IMR-90 (cell line): ENCODE data around the gene SGCE. TPM values are rescaled to one million over a fixed set of nuclear protein-coding genes. Genes with fewer than 3 reads are reported as not detected.

Experiments
- ATAC-seq: fragments of 200-7000 bp; cut with Tn5 transposase; 2 replicates; pipeline ENCODE4 v1.9.1; 2020; ENCODE audit warnings: low read depth, mild to moderate bottlenecking, moderate library complexity
- BruUV-seq: library from RNA; stranded (reverse); fragments of 400-500 nt; replicated peaks from 2 replicates; lab custom pipeline; 2021; lab: Mats Ljungman, UMichigan
- CTCF ChIA-PET: fragments of 300-600 bp; formaldehyde crosslinking; extraction: SDS; loops from one replicate; lab custom pipeline; 2021; ENCODE audit warnings: antibody characterized with exemption; lab: Yijun Ruan, JAX
- POLR2A ChIA-PET: fragments of 300-600 bp; sonication (Branson Sonifier 250); formaldehyde crosslinking; loops from one replicate; lab custom pipeline; 2022; ENCODE audit warnings: antibody characterized with exemption; ENCODE audit not compliant: unreplicated experiment; lab: Charles Lee
- DNase-seq: peaks from one replicate; pipeline ENCODE4 v3.0.0; 2013
- H2AFZ ChIP-seq: replicated peaks from 2 replicates; pipeline ENCODE3; 2013; ENCODE audit warnings: low read length, mild to moderate bottlenecking; ENCODE audit not compliant: poor library complexity
- H2AK5ac ChIP-seq: 2 replicates; pipeline ENCODE4 v1.6.1; 2013; ENCODE audit warnings: low read depth, low read length, inconsistent platforms
- H2AK9ac ChIP-seq: replicated peaks from 2 replicates; pipeline ENCODE3; 2013; ENCODE audit warnings: mild to moderate bottlenecking, low read depth, low read length, moderate library complexity; ENCODE audit not compliant: poor library complexity
- H2BK120ac ChIP-seq: 2 replicates; pipeline ENCODE4 v1.6.1; 2013; ENCODE audit warnings: low read depth, low read length, inconsistent platforms
- H2BK15ac ChIP-seq: 3 replicates; pipeline ENCODE4 v1.6.1; 2013; ENCODE audit warnings: low read depth, low read length, inconsistent platforms
- H2BK20ac ChIP-seq: 2 replicates; pipeline ENCODE4 v1.6.1; 2013; ENCODE audit warnings: low read depth, mild to moderate bottlenecking, inconsistent platforms, low read length, moderate library complexity
- H2BK5ac ChIP-seq: 2 replicates; pipeline ENCODE4 v1.6.1; 2013; ENCODE audit warnings: mild to moderate bottlenecking, low read depth, low read length, inconsistent platforms; ENCODE audit not compliant: poor library complexity, severe bottlenecking
- H3K14ac ChIP-seq: replicated peaks from 2 replicates; pipeline ENCODE4 v1.6.1; 2013; ENCODE audit warnings: low read depth, low read length, inconsistent platforms
- H3K18ac ChIP-seq: 2 replicates; pipeline ENCODE4 v1.6.1; 2013; ENCODE audit warnings: low read depth, low read length, control low read depth
- H3K23ac ChIP-seq: 2 replicates; pipeline ENCODE4 v1.6.1; 2013; ENCODE audit warnings: low read depth, low read length, inconsistent platforms
- H3K27ac ChIP-seq: 2 replicates; pipeline ENCODE4 v1.5.1; 2013; ENCODE audit warnings: mild to moderate bottlenecking, control low read depth, low read length; ENCODE audit not compliant: insufficient read depth
- H3K27me3 ChIP-seq: 2 replicates; pipeline ENCODE4 v1.6.1; 2013; ENCODE audit warnings: low read length; ENCODE audit not compliant: control insufficient read depth, insufficient read depth
- H3K36me3 ChIP-seq: 2 replicates; pipeline ENCODE4 v1.6.1; 2013; ENCODE audit warnings: low read length, mixed read lengths; ENCODE audit not compliant: control insufficient read depth, insufficient read depth
- H3K4ac ChIP-seq: 2 replicates; pipeline ENCODE4 v1.6.1; 2013; ENCODE audit warnings: low read depth, low read length, inconsistent platforms
- H3K4me1 ChIP-seq: 2 replicates; pipeline ENCODE4 v1.6.1; 2013; ENCODE audit warnings: low read length, mixed read lengths; ENCODE audit not compliant: control insufficient read depth, insufficient read depth
- H3K4me2 ChIP-seq: 2 replicates; pipeline ENCODE4 v1.6.1; 2013; ENCODE audit warnings: low read depth, mild to moderate bottlenecking, control low read depth, low read length, moderate library complexity
- H3K4me3 ChIP-seq: 2 replicates; pipeline ENCODE4 v1.5.1; 2013; ENCODE audit warnings: low read depth, mild to moderate bottlenecking, control low read depth, low read length, moderate library complexity; ENCODE audit not compliant: insufficient read depth
- H3K56ac ChIP-seq: 2 replicates; pipeline ENCODE4 v1.6.1; 2013; ENCODE audit warnings: low read length, inconsistent platforms; ENCODE audit not compliant: insufficient read depth; ENCODE audit errors: extremely low read depth
- H3K79me1 ChIP-seq, 2 experiments: 2 replicates each; pipeline ENCODE4 v1.6.1; 2013; ENCODE audit warnings: low read length in 2 of 2, inconsistent platforms in 1 of 2, low read depth in 1 of 2
- H3K9ac ChIP-seq: 2 replicates; pipeline ENCODE4 v1.6.1; 2013; ENCODE audit warnings: low read depth, low read length, control low read depth
- H3K9me1 ChIP-seq: 2 replicates; pipeline ENCODE4 v1.6.1; 2013; ENCODE audit warnings: low read length, inconsistent platforms; ENCODE audit not compliant: insufficient read depth
- H3K9me3 ChIP-seq: 2 replicates; pipeline ENCODE4 v1.6.1; 2013; ENCODE audit warnings: low read length; ENCODE audit not compliant: control insufficient read depth, insufficient read depth
- H4K20me1 ChIP-seq: 2 replicates; pipeline ENCODE4 v1.6.1; 2013; ENCODE audit warnings: low read length, inconsistent platforms; ENCODE audit not compliant: insufficient read depth
- H4K5ac ChIP-seq: 2 replicates; pipeline ENCODE4 v1.6.1; 2013; ENCODE audit warnings: mild to moderate bottlenecking, low read depth, low read length, control low read depth
- H4K8ac ChIP-seq, 2 experiments: 2 replicates each; pipeline ENCODE4 v1.6.1; 2013; ENCODE audit warnings: low read depth in 2 of 2, low read length in 2 of 2, control low read depth in 1 of 2, inconsistent platforms in 1 of 2
- H4K91ac ChIP-seq: 2 replicates; pipeline ENCODE4 v1.6.1; 2013; ENCODE audit warnings: low read depth, low read length, inconsistent platforms; ENCODE audit not compliant: insufficient read depth
- BHLHE40 ChIP-seq: fragments of 150-350 bp; IDR thresholded peaks from 2 replicates; pipeline ENCODE4 v1.6.1; 2016; ENCODE audit warnings: mild to moderate bottlenecking, low read depth, low read length
- CEBPB ChIP-seq: IDR thresholded peaks from 2 replicates; pipeline ENCODE4 v1.6.1; 2012; ENCODE audit warnings: low read depth, low read length, improper control_type of control experiment
- CHD1 ChIP-seq: IDR thresholded peaks from 2 replicates; pipeline ENCODE4 v1.6.1; 2012; ENCODE audit warnings: low read depth, low read length, improper control_type of control experiment
- FOS ChIP-seq: fragments of 150-350 bp; IDR thresholded peaks from 2 replicates; pipeline ENCODE4 v1.6.1; 2016; ENCODE audit warnings: low read depth, low read length
- MAFK ChIP-seq: IDR thresholded peaks from 2 replicates; pipeline ENCODE4 v1.6.1; 2012; ENCODE audit warnings: low read depth, low read length, improper control_type of control experiment
- MAZ ChIP-seq: IDR thresholded peaks from 2 replicates; pipeline ENCODE4 v1.6.1; 2012; ENCODE audit warnings: low read depth, mild to moderate bottlenecking, low read length, improper control_type of control experiment, moderate library complexity, borderline replicate concordance
- MXI1 ChIP-seq: IDR thresholded peaks from 2 replicates; pipeline ENCODE4 v1.6.1; 2012; ENCODE audit warnings: low read depth, mild to moderate bottlenecking, low read length, moderate library complexity, borderline replicate concordance
- NFE2L2 ChIP-seq: fragments of 150-350 bp; IDR thresholded peaks from 2 replicates; pipeline ENCODE4 v1.6.1; 2016; ENCODE audit warnings: low read depth, mild to moderate bottlenecking, low read length
- POLR2A ChIP-seq: IDR thresholded peaks from 2 replicates; pipeline ENCODE4 v1.6.1; 2012; ENCODE audit warnings: mild to moderate bottlenecking, low read depth, low read length
- RAD21 ChIP-seq: IDR thresholded peaks from 2 replicates; pipeline ENCODE4 v1.6.1; 2012; ENCODE audit warnings: low read length, improper control_type of control experiment
- RCOR1 ChIP-seq: IDR thresholded peaks from 2 replicates; pipeline ENCODE4 v1.6.1; 2012; ENCODE audit warnings: mild to moderate bottlenecking, low read length, improper control_type of control experiment; ENCODE audit not compliant: insufficient replicate concordance
- RFX5 ChIP-seq: IDR thresholded peaks from 2 replicates; pipeline ENCODE4 v1.8.0; 2012; ENCODE audit warnings: low read depth, mild to moderate bottlenecking, low read length, moderate library complexity
- SMC3 ChIP-seq: fragments of 150-350 bp; IDR thresholded peaks from 2 replicates; pipeline ENCODE4 v1.6.1; 2016; ENCODE audit warnings: low read depth, mild to moderate bottlenecking, antibody characterized with exemption, low read length, moderate library complexity
- WGBS, 2 experiments: methylation state at CpG; one replicate each; pipeline versions ENCODE4 v1.1.5 to v1.1.7; 2013; ENCODE audit warnings: missing lambda C conversion rate in 2 of 2; ENCODE audit not compliant: insufficient read length in 1 of 2; ENCODE audit errors: extremely low coverage in 2 of 2; 5-methylcytosine and 5-hydroxymethylcytosine counted together
- dilution Hi-C: fragments of 300-500 bp; cut with HindIII; formaldehyde crosslinking; loops from one replicate; pipeline ENCODE4 v1.14.3; 2018; ENCODE audit warnings: low sequenced_read_pairs; ENCODE audit not compliant: unreplicated experiment
- in situ Hi-C: fragments of 300-500 bp; cut with MboI; formaldehyde crosslinking; loops from 3 replicates; pipeline ENCODE4 v1.14.3; 2019; ENCODE audit warnings: low sequenced_read_pairs, inconsistent platforms, mixed read lengths
- intact Hi-C: fragments of 100-400 bp; cut with micrococcal nuclease; formaldehyde crosslinking; loops from 2 replicates; pipeline ENCODE4 v1.10.0; 2022
- polyA plus RNA-seq, 3 experiments: library from polyadenylated mRNA; depleted of rRNA; stranded (reverse); fragments of >200 nt; gene quantifications; 2 replicates each; pipeline ENCODE4 v1.2.3, GENCODE V29; 2012; ENCODE audit warnings: low replicate concordance in 1 of 3
- total RNA-seq: library from RNA; depleted of rRNA; stranded (reverse); fragments of >200 nt; gene quantifications from 2 replicates; pipeline ENCODE4 v1.2.3, GENCODE V29; 2012
- TF ChIP-seq, protein P1 (sequence below): fragments of 150-350 bp; IDR thresholded peaks from 2 replicates; pipeline ENCODE4 v1.6.1; 2017; ENCODE audit warnings: mild to moderate bottlenecking, antibody characterized with exemption, low read length, low read depth
- TF ChIP-seq, protein P2 (sequence below): fragments of 150-350 bp; IDR thresholded peaks from 2 replicates; pipeline ENCODE4 v1.6.1; 2016; ENCODE audit warnings: low read depth, mild to moderate bottlenecking, low read length, moderate library complexity, borderline replicate concordance
- TF ChIP-seq, protein P3 (sequence below): conservative IDR thresholded peaks from 2 replicates; pipeline ENCODE4 v1.5.1; 2012; ENCODE audit warnings: mild to moderate bottlenecking, low read depth, low read length, improper control_type of control experiment

SGCE gene
- total and polyA plus RNA-seq, 2 of the 4 experiments (the other 2 are of a cell fraction), result 39.4 to 40.5 TPM

DNA sequence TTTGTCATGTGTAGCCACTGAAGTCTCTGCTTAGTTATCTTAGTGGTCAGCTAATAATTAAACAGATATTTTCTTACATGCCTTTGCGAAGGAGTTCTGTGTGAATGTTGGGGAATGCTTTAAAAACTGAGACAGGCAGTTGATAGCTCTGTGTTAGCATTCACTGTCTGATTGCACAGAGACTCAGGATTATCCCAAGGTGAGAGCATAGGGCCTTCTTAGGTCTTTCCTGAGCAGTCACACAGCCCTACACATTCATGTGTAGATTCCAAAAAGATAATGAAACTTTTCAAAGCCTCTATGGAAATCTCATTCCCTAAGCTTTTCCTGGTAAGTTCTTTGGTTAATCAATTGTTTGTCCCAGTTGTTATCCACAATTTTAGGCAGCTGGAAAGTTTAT lies 78.6 kb downstream of the SGCE start:
- no CpG with 5 or more reads among the region's 1 CpG for WGBS, 2 experiments
- H3K4me2 ChIP-seq, result no peak overlapping the region
- POLR2A ChIA-PET, result no interaction called here

More for the DNA sequence above, 78.6 kb downstream of the SGCE start:
- TF ChIP-seq NFE2L2, result no peak
- no peak for TF ChIP-seq FOS
- TF ChIP-seq, protein P1, sequence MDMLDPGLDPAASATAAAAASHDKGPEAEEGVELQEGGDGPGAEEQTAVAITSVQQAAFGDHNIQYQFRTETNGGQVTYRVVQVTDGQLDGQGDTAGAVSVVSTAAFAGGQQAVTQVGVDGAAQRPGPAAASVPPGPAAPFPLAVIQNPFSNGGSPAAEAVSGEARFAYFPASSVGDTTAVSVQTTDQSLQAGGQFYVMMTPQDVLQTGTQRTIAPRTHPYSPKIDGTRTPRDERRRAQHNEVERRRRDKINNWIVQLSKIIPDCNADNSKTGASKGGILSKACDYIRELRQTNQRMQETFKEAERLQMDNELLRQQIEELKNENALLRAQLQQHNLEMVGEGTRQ, result no peak
- no peak for TF ChIP-seq MAZ
- no peak for TF ChIP-seq RAD21
- TF ChIP-seq POLR2A, result no peak
- TF ChIP-seq, protein P2, sequence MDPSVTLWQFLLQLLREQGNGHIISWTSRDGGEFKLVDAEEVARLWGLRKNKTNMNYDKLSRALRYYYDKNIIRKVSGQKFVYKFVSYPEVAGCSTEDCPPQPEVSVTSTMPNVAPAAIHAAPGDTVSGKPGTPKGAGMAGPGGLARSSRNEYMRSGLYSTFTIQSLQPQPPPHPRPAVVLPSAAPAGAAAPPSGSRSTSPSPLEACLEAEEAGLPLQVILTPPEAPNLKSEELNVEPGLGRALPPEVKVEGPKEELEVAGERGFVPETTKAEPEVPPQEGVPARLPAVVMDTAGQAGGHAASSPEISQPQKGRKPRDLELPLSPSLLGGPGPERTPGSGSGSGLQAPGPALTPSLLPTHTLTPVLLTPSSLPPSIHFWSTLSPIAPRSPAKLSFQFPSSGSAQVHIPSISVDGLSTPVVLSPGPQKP, result no peak
- TF ChIP-seq RFX5, result no peak
- no peak for TF ChIP-seq RCOR1
- TF ChIP-seq MXI1, result no peak
- no peak for TF ChIP-seq MAFK
- TF ChIP-seq CHD1, result no peak
- TF ChIP-seq, protein P3, sequence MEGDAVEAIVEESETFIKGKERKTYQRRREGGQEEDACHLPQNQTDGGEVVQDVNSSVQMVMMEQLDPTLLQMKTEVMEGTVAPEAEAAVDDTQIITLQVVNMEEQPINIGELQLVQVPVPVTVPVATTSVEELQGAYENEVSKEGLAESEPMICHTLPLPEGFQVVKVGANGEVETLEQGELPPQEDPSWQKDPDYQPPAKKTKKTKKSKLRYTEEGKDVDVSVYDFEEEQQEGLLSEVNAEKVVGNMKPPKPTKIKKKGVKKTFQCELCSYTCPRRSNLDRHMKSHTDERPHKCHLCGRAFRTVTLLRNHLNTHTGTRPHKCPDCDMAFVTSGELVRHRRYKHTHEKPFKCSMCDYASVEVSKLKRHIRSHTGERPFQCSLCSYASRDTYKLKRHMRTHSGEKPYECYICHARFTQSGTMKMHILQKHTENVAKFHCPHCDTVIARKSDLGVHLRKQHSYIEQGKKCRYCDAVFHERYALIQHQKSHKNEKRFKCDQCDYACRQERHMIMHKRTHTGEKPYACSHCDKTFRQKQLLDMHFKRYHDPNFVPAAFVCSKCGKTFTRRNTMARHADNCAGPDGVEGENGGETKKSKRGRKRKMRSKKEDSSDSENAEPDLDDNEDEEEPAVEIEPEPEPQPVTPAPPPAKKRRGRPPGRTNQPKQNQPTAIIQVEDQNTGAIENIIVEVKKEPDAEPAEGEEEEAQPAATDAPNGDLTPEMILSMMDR, result no peak
- no peak for TF ChIP-seq SMC3
- TF ChIP-seq CEBPB, result no peak
- no peak for TF ChIP-seq BHLHE40
- Histone ChIP-seq H2BK20ac (no peak overlapping the region), H4K5ac (no peak overlapping the region), H4K8ac (no peak overlapping the region), H3K79me1 (no peaks in the 10 kb centered on the region), H2AK9ac (no peak overlapping the region), H3K9me1 (no peaks in the 10 kb centered on the region), H3K14ac (no peak overlapping the region), H2BK5ac (no peak overlapping the region), H3K4me3 (no peak overlapping the region), H3K27ac (no peak overlapping the region), H3K18ac (no peak overlapping the region), H3K27me3 (no peaks in the 10 kb centered on the region), H2BK15ac (no peak overlapping the region), H3K9ac (no peak overlapping the region), H3K36me3 (no peaks in the 10 kb centered on the region), H4K91ac (no peak overlapping the region), H3K9me3 (peaks cover 6% of the 10 kb centered on the region), H3K4me1 (peaks cover 1% of the 10 kb centered on the region; the same call in 1 of the 2 replicates), H2AK5ac (no peak overlapping the region), H3K23ac (no peak overlapping the region), H3K4ac (no peak overlapping the region), H4K20me1 (no peaks in the 10 kb centered on the region), H3K56ac (no peak overlapping the region), H2AFZ (no peak overlapping the region), H2BK120ac (no peak overlapping the region)
- dilution Hi-C loops (no loop called here), in situ Hi-C loops (no loop called here), intact Hi-C loops (no loop called here)
- no peak for ATAC-seq
- no peak for DNase-seq
- no TSS peak for BruUV-seq
- CTCF ChIA-PET, result no interaction called here
